Activated gamma-delta T cell (primary cell): ENCODE data around the gene HEXA.
"Not testable (repeated sequence)": the region's sequence is repeated elsewhere in the genome, so short reads cannot be mapped to it uniquely, and the experiment has no call there.

Experiments used
- DNase-seq: peaks from one replicate; lab custom pipeline; 2025; lab: John Stamatoyannopoulos, UW
- total RNA-seq, 2 donors: gene quantifications; one replicate each; lab custom pipeline; 2026; lab: John Stamatoyannopoulos, UW

HEXA gene
- total RNA-seq, result 73.8 to 77.8 reads per million in 2 donors

- DNase-seq, result peak; percentile 98
Measured at GRCh38 chr15:72375846-72376581, at the start of gene HEXA. Gene HEXA, minus strand, starts transcription at chr15:72376014. Its CDS starts 42 bp downstream, at chr15:72375972.

- DNase-seq, result no peak
Measured at GRCh38 chr15:72423256-72423655, 47.4 kb upstream of the HEXA start.

DNA sequence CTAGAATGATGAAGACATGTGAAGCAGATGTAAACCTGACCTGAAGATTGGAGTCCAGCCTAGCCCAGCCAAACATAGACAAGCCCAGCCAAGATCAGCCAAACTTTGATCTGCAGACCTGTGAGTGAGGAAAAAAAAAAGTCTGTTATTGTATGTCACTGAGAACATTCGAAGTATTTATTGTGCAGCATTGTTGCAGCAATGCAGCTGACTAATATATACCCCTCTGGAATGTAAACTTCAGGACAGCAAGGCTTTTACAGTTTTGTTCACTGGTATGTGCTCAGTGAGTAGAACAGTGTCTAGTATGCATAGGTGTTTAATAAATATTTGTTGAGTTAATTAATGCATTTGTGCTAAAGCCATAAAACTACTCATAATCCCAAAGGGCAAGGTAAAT lies 45.7 kb upstream of the HEXA start:
- DNase-seq, result no peak

GRCh38 chr15:72420576-72420975 lies 44.8 kb upstream of the HEXA start:
- no peak for DNase-seq

DNA sequence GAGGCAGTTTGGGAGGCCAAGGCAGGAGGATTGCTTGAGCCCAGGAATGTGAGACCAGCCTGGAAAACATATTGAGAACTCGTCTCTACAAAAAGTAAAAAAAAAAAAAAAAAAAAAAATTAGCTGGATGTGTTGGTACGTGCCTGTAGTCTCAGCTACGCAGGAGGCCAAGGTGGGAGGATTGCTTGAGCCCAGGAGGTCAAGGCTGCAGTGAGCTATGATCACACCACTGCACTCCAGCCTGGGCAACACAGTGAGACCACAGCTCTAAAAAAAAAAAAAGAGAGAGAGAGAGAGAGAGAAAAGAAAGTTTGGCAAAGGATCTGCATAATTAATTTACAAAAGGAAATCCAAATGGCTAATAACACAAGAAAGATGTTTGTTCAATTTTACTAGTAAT lies 44.0 kb upstream of the HEXA start:
- not testable (repeated sequence) for DNase-seq

- no peak for DNase-seq
Measured at GRCh38 chr15:72415304-72415703, 39.5 kb upstream of the HEXA start.

GRCh38 chr15:72413337-72413736 lies 37.5 kb upstream of the HEXA start:
- DNase-seq, result not testable (repeated sequence)

DNA sequence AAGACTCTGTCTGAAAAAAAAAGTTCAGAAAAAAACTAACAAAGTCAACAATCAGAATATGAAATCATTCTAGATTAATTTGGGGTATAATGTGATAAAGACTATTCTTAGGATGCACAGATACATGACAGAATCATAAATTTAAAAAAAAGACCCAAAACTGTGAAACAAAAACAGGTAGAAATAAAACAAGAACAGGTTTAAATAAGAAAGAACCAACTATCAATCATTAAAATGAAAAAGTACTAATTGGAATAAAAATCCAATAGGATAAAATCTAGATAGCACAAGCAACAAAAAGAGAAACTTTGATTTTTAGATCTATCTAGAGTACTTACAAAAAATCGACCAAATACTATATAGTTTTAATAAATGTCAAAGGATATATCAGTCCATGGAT lies 35.7 kb upstream of the HEXA start:
- no peak for DNase-seq

- no peak for DNase-seq
Measured at GRCh38 chr15:72411111-72411510, 35.3 kb upstream of the HEXA start.

GRCh38 chr15:72406936-72407335 lies 31.1 kb upstream of the HEXA start:
- no peak for DNase-seq

DNA sequence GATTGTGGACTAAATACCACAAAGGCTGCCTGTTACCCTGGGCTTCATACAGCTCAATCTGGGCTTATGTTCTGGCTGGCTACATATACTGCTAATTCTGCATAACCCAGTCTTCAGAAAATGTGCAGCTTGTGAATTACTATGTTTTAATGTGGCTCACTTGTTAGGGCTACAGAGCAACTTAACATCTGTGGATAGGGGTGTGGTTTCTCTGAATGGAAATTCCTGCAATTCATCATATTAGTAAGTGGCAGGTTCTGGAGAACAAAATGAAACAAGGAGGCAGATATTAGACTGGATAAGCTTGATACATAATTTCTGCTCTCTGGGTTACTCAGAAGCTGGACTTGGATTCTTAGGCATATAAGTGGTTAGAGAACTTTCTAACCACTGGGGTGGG lies 29.0 kb upstream of the HEXA start:
- no peak for DNase-seq

DNA sequence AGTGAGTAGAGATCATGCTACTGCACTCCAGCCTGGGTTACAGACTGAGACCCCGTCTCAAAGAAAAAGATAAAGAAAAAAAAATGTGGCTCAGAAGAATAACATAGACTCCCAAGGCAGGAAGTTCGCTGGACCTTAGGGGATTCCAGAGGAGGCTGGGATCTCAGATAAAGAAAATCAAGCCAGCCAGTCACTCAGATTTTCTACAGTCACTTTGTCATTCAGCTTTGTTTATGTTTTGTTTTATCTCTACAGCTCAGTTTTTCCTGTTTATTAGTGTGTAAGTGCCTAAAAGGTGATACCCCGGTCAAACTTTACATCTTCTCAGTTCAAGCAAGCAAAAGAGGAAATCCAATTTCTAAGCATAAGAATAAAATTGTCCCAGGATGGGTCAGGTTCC lies 28.5 kb upstream of the HEXA start:
- no peak for DNase-seq

DNA sequence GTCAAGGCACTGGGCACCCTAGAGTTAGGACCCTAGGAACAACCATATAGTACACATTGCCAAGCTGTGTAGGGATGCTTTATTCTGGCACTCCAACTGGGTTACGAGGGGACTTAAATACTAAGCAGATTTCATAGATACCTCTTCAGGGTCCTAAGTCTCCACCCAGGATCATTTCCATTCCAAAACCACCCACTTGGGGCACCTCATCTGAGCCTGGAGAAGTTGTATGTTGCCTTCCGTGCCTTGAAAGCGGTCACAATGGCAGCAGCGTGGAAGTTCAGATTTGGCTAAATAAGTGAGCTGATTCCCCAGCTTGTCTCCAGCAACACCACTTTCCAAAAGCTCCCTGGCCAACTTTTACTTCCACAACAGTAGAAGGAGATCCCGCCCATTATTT lies 26.9 kb upstream of the HEXA start:
- no peak for DNase-seq

DNA sequence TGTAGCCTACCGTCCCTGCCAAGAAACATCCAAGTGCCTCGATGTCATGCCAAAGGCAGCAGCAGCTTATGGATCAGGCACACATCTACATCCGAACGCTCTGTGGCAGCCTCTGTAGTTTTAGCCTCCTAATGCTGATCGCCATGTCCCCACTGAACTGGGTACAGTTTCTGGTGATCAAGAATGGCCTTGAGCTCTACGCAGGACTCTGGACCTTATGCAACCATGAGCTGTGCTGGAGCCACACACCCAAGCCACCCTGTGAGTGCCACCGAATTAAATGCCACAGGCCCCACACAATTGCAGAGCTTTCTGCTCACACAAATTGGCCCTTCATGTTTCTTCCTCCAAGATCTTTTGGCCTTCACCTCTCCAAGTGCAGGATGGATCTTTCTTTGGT lies 22.8 kb upstream of the HEXA start:
- no peak for DNase-seq

- no peak for DNase-seq
Measured at GRCh38 chr15:72397796-72398588, 22.2 kb upstream of the HEXA start, which contains the start of gene TMEM202. Gene TMEM202, plus strand, starts transcription at chr15:72398305. Its CDS starts 22 bp downstream, at chr15:72398327.

GRCh38 chr15:72396331-72396730 lies 20.5 kb upstream of the HEXA start:
- not testable (repeated sequence) for DNase-seq

DNA sequence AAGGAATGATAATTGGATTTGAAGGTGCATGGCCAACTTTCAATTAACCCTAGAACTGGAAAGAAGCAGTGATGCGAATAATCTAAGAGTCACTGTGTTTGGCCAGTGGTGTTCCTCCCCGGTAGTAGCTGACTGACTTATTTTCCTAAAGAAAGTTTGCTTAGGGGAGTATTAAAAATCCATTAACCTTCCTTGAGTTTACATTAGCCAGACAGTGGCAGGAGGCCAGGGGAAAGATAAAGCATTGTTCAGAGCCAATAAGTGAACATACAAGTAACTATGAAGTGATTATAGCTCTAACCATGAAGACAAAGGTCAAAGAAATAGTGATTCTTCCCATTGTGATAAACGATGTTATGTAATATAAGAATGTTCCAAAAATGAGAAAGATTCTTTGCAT lies 13.4 kb upstream of the HEXA start:
- no peak for DNase-seq

GRCh38 chr15:72387741-72388140 lies 11.9 kb upstream of the HEXA start:
- DNase-seq, result no peak

DNA sequence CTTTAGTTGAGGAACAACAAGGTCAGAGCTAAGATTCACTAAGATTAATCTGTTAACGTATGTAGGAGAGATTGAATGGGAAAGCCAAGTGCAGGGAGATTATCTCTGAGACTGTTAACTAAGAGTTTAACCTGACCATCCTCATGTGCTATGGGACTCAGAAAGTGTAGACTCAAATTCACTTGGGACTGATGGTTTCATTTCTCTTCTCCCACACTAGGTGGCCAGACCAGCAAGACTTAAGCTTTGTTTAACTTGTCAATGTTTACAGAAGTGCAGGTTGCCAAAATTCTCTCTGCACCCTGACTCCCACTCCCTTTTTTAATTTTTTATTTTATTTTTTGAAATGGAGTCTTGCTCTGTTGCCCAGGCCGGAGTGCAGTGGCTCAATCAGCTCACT lies 6.3 kb upstream of the HEXA start:
- DNase-seq, result no peak

DNA sequence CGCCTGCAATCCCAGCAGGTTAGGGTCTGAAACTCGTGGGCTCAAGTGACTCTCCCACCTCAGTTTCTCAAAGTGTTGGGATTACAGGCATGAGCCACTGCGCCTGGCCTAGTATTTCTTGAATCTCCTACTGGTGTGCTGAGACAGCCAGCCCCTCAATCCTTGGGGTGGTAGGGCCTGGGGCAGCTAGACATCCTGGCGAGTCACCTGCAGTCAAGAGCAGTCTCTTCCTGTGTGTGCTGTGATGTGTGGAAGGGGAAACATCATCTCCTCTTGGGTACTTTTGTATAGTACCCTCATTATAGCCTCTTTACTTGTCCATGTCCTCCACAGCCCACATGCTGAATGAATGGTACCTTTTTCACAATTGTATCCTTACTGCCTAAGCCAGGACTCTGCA lies 4.9 kb upstream of the HEXA start:
- DNase-seq, result no peak

GRCh38 chr15:72379856-72380430 lies 4.1 kb upstream of the HEXA start:
- DNase-seq, result no peak

GRCh38 chr15:72379106-72379505 lies 3.3 kb upstream of the HEXA start:
- not testable (repeated sequence) for DNase-seq

- DNase-seq, result no peak
Measured at GRCh38 chr15:72377331-72377730, 1.5 kb upstream of the HEXA start.
